Nephron progenitor cell (in vitro differentiated cells): Measurements from ENCODE around the gene PBRM1.
A peak's percentile ranks its signal among the peaks of the same experiment; 100 is the strongest.

Experiments
- DNase-seq: peaks from one replicate; pipeline ENCODE4 v3.0.0; 2021
- H3K27ac Mint-ChIP-seq: 2 replicates; pipeline ENCODE4 v1.8.0; 2021; ENCODE audit warnings: mild to moderate bottlenecking, moderate library complexity, mixed read lengths
- H3K27me3 Mint-ChIP-seq: 2 replicates; pipeline ENCODE4 v1.8.0; 2021; ENCODE audit warnings: mild to moderate bottlenecking, low read depth, mixed read lengths; ENCODE audit not compliant: poor library complexity
- H3K36me3 Mint-ChIP-seq: 2 replicates; pipeline ENCODE4 v1.8.0; 2021; ENCODE audit warnings: low read depth, mixed read lengths
- H3K4me1 Mint-ChIP-seq: 2 replicates; pipeline ENCODE4 v1.8.0; 2021; ENCODE audit warnings: mixed read lengths
- H3K4me3 Mint-ChIP-seq: 2 replicates; pipeline ENCODE4 v1.8.0; 2021; ENCODE audit warnings: mild to moderate bottlenecking, moderate library complexity, mixed read lengths
- H3K9me3 Mint-ChIP-seq: 2 replicates; pipeline ENCODE4 v1.8.0; 2021; ENCODE audit warnings: mild to moderate bottlenecking, moderate library complexity, mixed read lengths
- CTCF ChIP-seq: fragments of 200-600 bp; sonication (generic); IDR thresholded peaks from 2 replicates; pipeline ENCODE4 v1.5.0; 2021; ENCODE audit warnings: antibody characterized with exemption

Gene PBRM1

GRCh38 chr3:52555056-52555455, 130.7 kb downstream of the PBRM1 start:
- no peaks in the 10 kb centered on the region for H3K27me3 Mint-ChIP-seq
- no peak overlapping the region for H3K4me3 Mint-ChIP-seq
- no peak overlapping the region for H3K27ac Mint-ChIP-seq
- TF ChIP-seq CTCF, result no peak
- H3K4me1 Mint-ChIP-seq, result no peaks in the 10 kb centered on the region
- peaks cover 34% of the 10 kb centered on the region for H3K36me3 Mint-ChIP-seq
- H3K9me3 Mint-ChIP-seq, result no peaks in the 10 kb centered on the region
- DNase-seq, result no peak

GRCh38 chr3:52554026-52554755, 131.5 kb downstream of the PBRM1 start:
- H3K27ac Mint-ChIP-seq, result peak overlapping the region; percentile 96
- DNase-seq, result no peak
- peaks cover 29% of the 10 kb centered on the region for H3K36me3 Mint-ChIP-seq
- H3K27me3 Mint-ChIP-seq, result no peaks in the 10 kb centered on the region
- no peak for TF ChIP-seq CTCF
- H3K4me3 Mint-ChIP-seq, result no peak overlapping the region
- no peaks in the 10 kb centered on the region for H3K9me3 Mint-ChIP-seq
- H3K4me1 Mint-ChIP-seq, result no peaks in the 10 kb centered on the region

GRCh38 chr3:52552089-52552488, 133.6 kb downstream of the PBRM1 start:
- no peaks in the 10 kb centered on the region for H3K9me3 Mint-ChIP-seq
- no peaks in the 10 kb centered on the region for H3K27me3 Mint-ChIP-seq
- peaks cover 29% of the 10 kb centered on the region for H3K36me3 Mint-ChIP-seq
- H3K27ac Mint-ChIP-seq, result peak overlapping the region; percentile 58
- H3K4me1 Mint-ChIP-seq, result no peaks in the 10 kb centered on the region
- H3K4me3 Mint-ChIP-seq, result no peak overlapping the region
- no peak for TF ChIP-seq CTCF
- DNase-seq, result no peak

- no peak for TF ChIP-seq CTCF
- Mint-ChIP-seq H3K4me1 (no peaks in the 10 kb centered on the region), H3K27me3 (no peaks in the 10 kb centered on the region), H3K4me3 (no peak overlapping the region), H3K36me3 (peaks cover 29% of the 10 kb centered on the region), H3K9me3 (no peaks in the 10 kb centered on the region), H3K27ac (peak overlapping the region; percentile 22)
- DNase-seq, result no peak
Measured at GRCh38 chr3:52551118-52551517, 134.6 kb downstream of the PBRM1 start.

- Mint-ChIP-seq H3K9me3 (no peaks in the 10 kb centered on the region), H3K4me3 (no peak overlapping the region), H3K27me3 (no peaks in the 10 kb centered on the region), H3K36me3 (peaks cover 34% of the 10 kb centered on the region), H3K27ac (no peak overlapping the region), H3K4me1 (peaks cover 4% of the 10 kb centered on the region)
- no peak for DNase-seq
- no peak for TF ChIP-seq CTCF
Measured at GRCh38 chr3:52547143-52547542, 138.6 kb downstream of the PBRM1 start.
